ENCODE data around the gene DNAJB12. TPM values are rescaled to one million over a fixed set of nuclear protein-coding genes. Genes with fewer than 3 reads are reported as not detected.

Gene DNAJB12
- total and polyA plus RNA-seq, 8 donors = 25.1 to 38.9 (median 28.3) TPM

- ATAC-seq (no peak), DNase-seq (no peak)
- Histone ChIP-seq H3K27me3 (no peaks in the 10 kb centered on the region), H3K4me1 (peaks cover 32 to 72% of the 10 kb centered on the region in 2 donors), H3K9me3 (no peaks in the 10 kb centered on the region), H3K36me3 (no peaks in the 10 kb centered on the region), H3K4me3 (no peak overlapping the region), H3K27ac (peak overlapping the region; percentile 75 to 92)
- no peak for TF ChIP-seq CTCF (IDR thresholded peaks at IDR 0.05)
- intact Hi-C loops (cut with DNase I) = no loop called here
These were observed 38.4 kb downstream of the DNAJB12 start for GRCh38 chr10:72316386-72316700.

- peaks cover 27 to 68% of the 10 kb centered on the region in 2 donors for H3K4me1 ChIP-seq
- intact Hi-C loops (cut with DNase I) = no loop called here
- DNase-seq = peak in 3 of 4 donors; percentile 62 to 81 (median 65)
- peak; percentile 37 for ATAC-seq
- H3K27me3 ChIP-seq = no peaks in the 10 kb centered on the region
- H3K9me3 ChIP-seq = no peaks in the 10 kb centered on the region
- H3K36me3 ChIP-seq = no peaks in the 10 kb centered on the region
- peak overlapping the region; percentile 75 to 92 for H3K27ac ChIP-seq
- no peak for TF ChIP-seq CTCF (IDR thresholded peaks at IDR 0.05)
- H3K4me3 ChIP-seq = no peak overlapping the region
These were observed 38.9 kb downstream of the DNAJB12 start for GRCh38 chr10:72315611-72316385.

- H3K4me1 ChIP-seq = peaks cover 29 to 68% of the 10 kb centered on the region in 2 donors
- no peak overlapping the region for H3K4me3 ChIP-seq
- no peak for TF ChIP-seq CTCF (IDR thresholded peaks at IDR 0.05)
- H3K27me3 ChIP-seq = no peaks in the 10 kb centered on the region
- H3K36me3 ChIP-seq = no peaks in the 10 kb centered on the region
- H3K27ac ChIP-seq = peak overlapping the region; percentile 75 to 92
- intact Hi-C loops (cut with DNase I) = no loop called here
- ATAC-seq (no peak), DNase-seq (no peak)
- H3K9me3 ChIP-seq = no peaks in the 10 kb centered on the region
These were observed 39.7 kb downstream of the DNAJB12 start for GRCh38 chr10:72315054-72315453.

GRCh38 chr10:72314263-72314662 is 40.5 kb downstream of the DNAJB12 start:
- Histone ChIP-seq H3K9me3 (no peaks in the 10 kb centered on the region), H3K27ac (peak overlapping the region; percentile 75 to 92), H3K27me3 (no peaks in the 10 kb centered on the region), H3K4me1 (peaks cover 31 to 70% of the 10 kb centered on the region in 2 donors), H3K36me3 (no peaks in the 10 kb centered on the region), H3K4me3 (no peak overlapping the region)
- TF ChIP-seq CTCF (IDR thresholded peaks at IDR 0.05) = no peak
- ATAC-seq = no peak
- intact Hi-C loops (cut with DNase I) = no loop called here
- no peak for DNase-seq

- intact Hi-C loops (cut with DNase I) = no loop called here
- Histone ChIP-seq H3K9me3 (no peaks in the 10 kb centered on the region), H3K4me1 (peaks cover 37 to 70% of the 10 kb centered on the region in 2 donors), H3K4me3 (no peak overlapping the region), H3K36me3 (no peaks in the 10 kb centered on the region), H3K27me3 (no peaks in the 10 kb centered on the region), H3K27ac (no peak overlapping the region)
- no peak for ATAC-seq
- no peak for DNase-seq
- TF ChIP-seq CTCF (IDR thresholded peaks at IDR 0.05) = no peak
These were observed 41.8 kb downstream of the DNAJB12 start for GRCh38 chr10:72312865-72313391.
